MM.1S (cell line): ENCODE data around the gene PPP1R17.

ENCODE experiments used
- EZH2 ChIP-seq: fragments of 300-600 bp; sonication (generic); optimal IDR thresholded peaks from 2 replicates; pipeline ENCODE3; 2017; ENCODE audit warnings: low read depth, mild to moderate bottlenecking, antibody characterized with exemption, low read length, mixed read lengths
- TF ChIP-seq, protein P1 (sequence below): fragments of 300-600 bp; sonication (generic); IDR thresholded peaks from 2 replicates; pipeline ENCODE4 v1.5.1; 2016; ENCODE audit warnings: antibody characterized with exemption, low read length, mixed read lengths

DNA sequence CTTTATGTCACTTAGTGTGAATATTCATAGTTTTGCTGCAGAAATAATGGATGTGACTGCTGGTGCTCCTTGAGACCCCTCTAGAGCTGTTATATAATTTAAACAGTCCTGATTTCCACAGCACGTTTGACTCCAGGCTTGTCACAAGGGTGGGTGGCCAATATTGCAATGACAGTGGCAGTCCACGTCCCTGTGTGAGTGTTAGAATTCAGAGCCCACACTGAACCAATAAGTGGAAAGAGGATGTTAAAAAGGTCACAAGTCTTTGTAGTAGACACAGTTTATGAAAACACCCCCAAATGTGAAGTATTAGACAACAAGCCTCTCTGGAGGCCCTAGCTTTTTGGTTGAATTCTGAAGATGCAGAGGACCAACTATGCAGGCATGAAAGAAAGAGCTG is 2.0 kb downstream of the PPP1R17 start:
- TF ChIP-seq, protein P1, sequence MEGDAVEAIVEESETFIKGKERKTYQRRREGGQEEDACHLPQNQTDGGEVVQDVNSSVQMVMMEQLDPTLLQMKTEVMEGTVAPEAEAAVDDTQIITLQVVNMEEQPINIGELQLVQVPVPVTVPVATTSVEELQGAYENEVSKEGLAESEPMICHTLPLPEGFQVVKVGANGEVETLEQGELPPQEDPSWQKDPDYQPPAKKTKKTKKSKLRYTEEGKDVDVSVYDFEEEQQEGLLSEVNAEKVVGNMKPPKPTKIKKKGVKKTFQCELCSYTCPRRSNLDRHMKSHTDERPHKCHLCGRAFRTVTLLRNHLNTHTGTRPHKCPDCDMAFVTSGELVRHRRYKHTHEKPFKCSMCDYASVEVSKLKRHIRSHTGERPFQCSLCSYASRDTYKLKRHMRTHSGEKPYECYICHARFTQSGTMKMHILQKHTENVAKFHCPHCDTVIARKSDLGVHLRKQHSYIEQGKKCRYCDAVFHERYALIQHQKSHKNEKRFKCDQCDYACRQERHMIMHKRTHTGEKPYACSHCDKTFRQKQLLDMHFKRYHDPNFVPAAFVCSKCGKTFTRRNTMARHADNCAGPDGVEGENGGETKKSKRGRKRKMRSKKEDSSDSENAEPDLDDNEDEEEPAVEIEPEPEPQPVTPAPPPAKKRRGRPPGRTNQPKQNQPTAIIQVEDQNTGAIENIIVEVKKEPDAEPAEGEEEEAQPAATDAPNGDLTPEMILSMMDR = no peak
- TF ChIP-seq EZH2 = no peak
